ENCODE data around the gene CPPED1. TPM values are rescaled to one million over a fixed set of nuclear protein-coding genes. Genes with fewer than 3 reads are reported as not detected.
"Not testable (repeated sequence)": the region's sequence is repeated elsewhere in the genome, so short reads cannot be mapped to it uniquely, and the experiment has no call there.

CPPED1 gene
- total RNA-seq, 2 donors from 2014 or later, result 3.3 to 4.4 TPM

DNA sequence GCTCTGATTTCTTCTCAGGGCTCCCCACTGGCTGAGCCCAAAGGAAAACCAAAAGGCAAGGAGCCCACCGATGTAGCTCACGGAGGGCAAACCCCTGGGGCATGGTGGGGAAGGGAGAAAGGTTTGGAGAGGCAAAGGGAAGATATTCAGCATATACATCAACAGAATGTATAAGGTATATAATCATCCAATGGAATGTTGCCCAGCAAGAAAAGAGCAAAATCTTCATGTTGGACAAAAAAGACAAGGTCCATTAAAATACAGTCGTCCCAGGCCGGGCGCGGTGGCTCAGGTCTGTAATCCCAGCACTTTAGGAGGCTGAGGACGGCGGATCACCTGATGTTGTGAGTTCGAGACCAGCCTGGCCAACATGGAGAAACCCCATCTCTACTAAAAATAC lies 1.6 kb downstream of the CPPED1 start:
- 76 to 82% methylated on average over 9 of the region's 9 CpGs for WGBS, 2 donors
- TF ChIP-seq POLR2A (IDR thresholded peaks at IDR 0.05) (no peak), CTCF (IDR thresholded peaks at IDR 0.05) (no peak)
- Histone ChIP-seq H3K4me3 (no peak overlapping the region), H3K9me3 (no peaks in the 10 kb centered on the region), H3K27me3 (no peaks in the 10 kb centered on the region), H3K36me3 (replicated peaks in 1 of 2; ENCODE audit: insufficient read depth in 1 of 2, low read depth in 2 of 2) (no peaks in the 10 kb centered on the region), H3K27ac (peak overlapping the region in 1 of 4 donors; percentile 20), H3K4me1 (peaks cover 15% of the 10 kb centered on the region)
- ATAC-seq (no peak), DNase-seq (no peak)
- intact Hi-C loops (cut with DNase I), result no loop called here

DNA sequence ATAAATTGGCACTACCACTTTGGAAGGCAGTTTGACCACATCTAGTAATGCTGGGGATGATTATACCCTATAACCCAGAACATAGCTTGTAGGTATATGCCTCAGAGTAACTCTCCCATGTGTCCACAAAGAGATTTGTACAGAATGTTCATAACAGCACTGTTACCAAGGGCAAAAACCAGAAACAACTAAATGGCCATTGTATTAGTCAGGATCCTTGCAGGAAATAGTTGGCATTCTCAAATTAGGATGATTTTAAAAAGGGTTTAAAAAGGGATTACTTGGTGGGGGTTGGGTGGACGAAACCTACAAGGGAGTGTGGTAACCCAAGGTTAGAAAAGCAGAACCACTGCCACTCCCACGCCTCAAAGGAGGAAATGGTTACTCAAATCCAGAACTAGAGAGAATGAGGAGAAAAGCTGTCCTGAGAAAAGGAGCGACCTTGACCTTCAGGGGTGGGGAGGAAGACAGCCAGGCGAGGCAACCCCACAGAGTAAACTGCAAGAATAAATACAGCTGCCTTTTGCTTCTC lies 2.1 kb downstream of the CPPED1 start:
- Histone ChIP-seq H3K36me3 (replicated peaks in 1 of 2; ENCODE audit: insufficient read depth in 1 of 2, low read depth in 2 of 2) (no peaks in the 10 kb centered on the region), H3K27me3 (no peaks in the 10 kb centered on the region), H3K4me3 (no peak overlapping the region), H3K4me1 (peaks cover 15% of the 10 kb centered on the region), H3K27ac (peak overlapping the region in 1 of 4 donors; percentile 20), H3K9me3 (no peaks in the 10 kb centered on the region)
- no peak for TF ChIP-seq POLR2A (IDR thresholded peaks at IDR 0.05)
- no peak for TF ChIP-seq CTCF (IDR thresholded peaks at IDR 0.05)
- 36 to 49% methylated on average over 4 of the region's 4 CpGs for WGBS, 2 donors
- ATAC-seq (no peak), DNase-seq (peak in 1 of 4 donors; percentile 45)
- intact Hi-C loops (cut with DNase I), result no loop called here

- Histone ChIP-seq H3K9me3 (no peaks in the 10 kb centered on the region), H3K36me3 (replicated peaks in 1 of 2; ENCODE audit: insufficient read depth in 1 of 2, low read depth in 2 of 2) (no peaks in the 10 kb centered on the region), H3K27me3 (no peaks in the 10 kb centered on the region), H3K4me3 (no peak overlapping the region), H3K4me1 (peaks cover 15% of the 10 kb centered on the region), H3K27ac (no peak overlapping the region)
- intact Hi-C loops (cut with DNase I), result no loop called here
- no peak for DNase-seq
- no peak for ATAC-seq
- TF ChIP-seq POLR2A (IDR thresholded peaks at IDR 0.05) (no peak), CTCF (IDR thresholded peaks at IDR 0.05) (no peak)
- 73 to 81% methylated on average over 6 of the region's 6 CpGs for WGBS, 2 donors
Observed at GRCh38 chr16:12800817-12801216, 2.9 kb downstream of the CPPED1 start.

GRCh38 chr16:12799996-12800395 lies 3.7 kb downstream of the CPPED1 start:
- DNase-seq; H3K36me3 ChIP-seq (replicated peaks in 1 of 2; ENCODE audit: insufficient read depth in 1 of 2, low read depth in 2 of 2); H3K27me3 ChIP-seq; H3K9me3 ChIP-seq; intact Hi-C loops (cut with DNase I); H3K4me3 ChIP-seq; ATAC-seq; H3K27ac ChIP-seq: not testable (repeated sequence)
- 70 to 73% methylated on average over 5 to 8 of the region's 8 CpGs for WGBS, 2 donors
- H3K4me1 ChIP-seq, result peaks cover 15% of the 10 kb centered on the region

GRCh38 chr16:12798846-12799245 lies 4.8 kb downstream of the CPPED1 start:
- Histone ChIP-seq H3K27ac (no peak overlapping the region), H3K4me3 (no peak overlapping the region), H3K27me3 (no peaks in the 10 kb centered on the region), H3K4me1 (peaks cover 10% of the 10 kb centered on the region), H3K36me3 (replicated peaks in 1 of 2; ENCODE audit: insufficient read depth in 1 of 2, low read depth in 2 of 2) (no peaks in the 10 kb centered on the region), H3K9me3 (no peaks in the 10 kb centered on the region)
- WGBS, 2 donors, result 78% methylated on average over 5 of the region's 5 CpGs
- intact Hi-C loops (cut with DNase I), result no loop called here
- TF ChIP-seq POLR2A (IDR thresholded peaks at IDR 0.05) (no peak), CTCF (IDR thresholded peaks at IDR 0.05) (no peak)
- DNase-seq, result no peak
- no peak for ATAC-seq
